ENCODE results near the gene ATAD1. TPM values are rescaled to one million over a fixed set of nuclear protein-coding genes. Genes with fewer than 3 reads are reported as not detected.
"Not testable (repeated sequence)": the region's sequence is repeated elsewhere in the genome, so short reads cannot be mapped to it uniquely, and the experiment has no call there.

Gene ATAD1
- polyA plus RNA-seq, 4 donors = 42.5 to 74.4 (median 62.0) TPM

DNA sequence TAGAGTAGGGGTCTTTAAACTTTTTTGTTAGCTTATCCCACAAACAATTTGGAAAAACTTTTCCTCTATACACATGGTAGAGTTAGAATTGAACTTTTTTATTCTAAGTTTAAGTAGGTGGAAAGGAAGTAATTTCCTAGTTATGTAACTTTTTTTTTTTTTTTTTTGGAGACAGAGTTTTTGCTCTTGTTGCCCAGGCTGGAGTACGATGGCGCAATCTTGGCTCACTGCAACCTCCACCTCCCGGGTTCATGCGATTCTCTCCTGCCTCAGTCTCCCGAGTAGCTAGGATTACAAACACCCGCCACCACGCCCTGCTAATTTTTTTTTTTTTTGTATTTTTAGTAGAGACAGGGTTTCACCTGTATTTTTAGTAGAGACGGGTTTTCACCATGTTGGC lies 28.7 kb upstream of the ATAD1 start:
- DNase-seq (ENCODE audit: low read depth in 4 of 4, low spot score in 3 of 4) = not testable (repeated sequence)

- no peak for DNase-seq (ENCODE audit: low read depth in 4 of 4, low spot score in 3 of 4)
These were observed 28.0 kb upstream of the ATAD1 start for GRCh38 chr10:87846023-87846422.

DNA sequence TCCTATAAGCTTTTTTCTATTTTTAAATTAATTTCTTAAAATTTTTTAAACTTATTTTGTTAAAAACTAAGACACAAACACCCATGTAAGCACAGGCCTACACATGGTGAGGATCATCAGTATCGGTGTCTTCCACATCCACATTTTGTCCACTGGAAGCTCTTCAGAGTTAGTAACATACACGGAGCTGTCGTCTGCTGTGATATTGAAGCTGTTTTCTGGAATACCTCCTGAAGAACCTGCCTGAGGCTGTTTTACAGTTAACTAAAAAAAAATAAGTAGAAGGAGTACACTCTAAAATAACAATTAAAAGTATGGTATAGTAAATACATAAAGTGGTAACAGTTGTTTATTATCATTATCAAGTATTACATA lies 27.6 kb upstream of the ATAD1 start:
- DNase-seq (ENCODE audit: low read depth in 4 of 4, low spot score in 3 of 4) = no peak

DNA sequence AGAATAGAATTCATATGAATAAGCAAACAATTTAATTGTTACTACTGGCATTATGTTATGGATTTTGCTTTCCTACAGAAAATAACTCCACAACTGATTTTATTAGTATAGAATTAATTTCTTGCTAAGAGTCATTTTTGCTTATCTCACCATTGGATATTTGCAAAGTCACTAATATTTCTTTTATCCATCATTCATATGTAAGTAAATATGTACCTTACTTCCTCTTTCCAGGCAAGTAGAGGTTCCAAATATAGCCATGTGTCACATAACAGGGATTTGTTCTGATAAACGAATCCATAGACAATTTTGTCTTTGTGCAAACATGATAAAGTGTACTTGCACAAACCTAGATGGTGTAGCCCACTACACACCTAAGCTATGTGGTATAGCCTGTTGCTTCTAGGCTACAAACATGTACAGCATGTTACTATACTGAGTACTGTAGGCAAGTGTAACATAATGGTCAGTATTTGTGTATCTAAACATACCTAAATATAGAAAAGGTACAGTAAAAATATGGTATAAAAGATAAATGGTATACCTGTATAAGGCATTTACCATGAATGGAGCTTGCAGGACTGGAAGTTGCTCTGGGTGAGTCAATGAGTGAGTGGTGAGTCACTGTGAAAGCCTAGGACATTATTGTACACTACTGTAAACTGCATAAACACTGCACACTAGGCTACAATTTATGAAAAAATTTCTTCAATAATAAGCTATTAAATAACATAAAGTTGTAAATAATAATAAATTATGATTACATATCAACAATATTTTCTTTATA lies 27.0 kb upstream of the ATAD1 start:
- DNase-seq (ENCODE audit: low read depth in 4 of 4, low spot score in 3 of 4) = no peak

DNA sequence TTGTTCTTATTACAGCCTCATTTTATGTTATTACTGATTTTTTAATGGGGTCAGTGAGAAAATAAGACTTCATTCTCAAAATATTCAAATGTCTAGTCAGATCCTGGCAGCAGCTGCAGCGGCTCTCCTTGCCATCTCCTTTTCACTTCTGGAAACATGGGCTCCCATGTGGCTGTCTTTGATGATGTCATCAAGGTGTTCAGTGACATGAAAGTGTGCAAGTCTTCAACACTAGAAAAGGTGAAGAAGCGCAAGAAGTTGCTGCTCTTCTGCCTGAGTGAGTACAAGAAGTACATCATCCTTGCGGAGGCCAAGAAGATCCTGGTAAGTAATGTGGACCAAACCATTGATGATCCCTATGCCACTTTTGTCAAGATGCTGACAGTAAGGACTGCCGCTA lies 25.7 kb upstream of the ATAD1 start:
- no peak for DNase-seq (ENCODE audit: low read depth in 4 of 4, low spot score in 3 of 4)

GRCh38 chr10:87842776-87843497 lies 24.9 kb upstream of the ATAD1 start:
- no peak for DNase-seq (ENCODE audit: low read depth in 4 of 4, low spot score in 3 of 4)

DNA sequence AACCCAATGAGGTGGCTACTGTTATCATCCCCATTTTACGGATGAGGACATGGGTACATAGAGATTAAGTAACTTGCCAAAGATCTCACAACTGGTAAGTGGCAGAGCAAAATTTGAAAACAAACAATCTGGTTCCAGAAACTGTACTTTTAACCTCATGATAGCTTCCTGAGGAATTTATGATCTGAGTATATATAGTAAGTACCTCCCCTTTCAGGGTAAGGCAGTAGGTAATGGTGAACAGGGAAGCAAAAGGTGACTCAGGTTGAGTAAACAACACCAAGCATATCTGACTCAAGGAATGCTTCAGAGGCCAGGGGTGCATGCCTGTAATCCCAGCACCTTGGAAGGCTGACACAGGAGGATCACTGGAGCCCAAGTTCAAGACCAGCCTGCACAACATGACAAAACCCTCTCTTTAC lies 24.2 kb upstream of the ATAD1 start:
- no peak for DNase-seq (ENCODE audit: low read depth in 4 of 4, low spot score in 3 of 4)

- DNase-seq (ENCODE audit: low read depth in 4 of 4, low spot score in 3 of 4) = no peak
These were observed 23.2 kb upstream of the ATAD1 start for GRCh38 chr10:87841186-87841585.

DNA sequence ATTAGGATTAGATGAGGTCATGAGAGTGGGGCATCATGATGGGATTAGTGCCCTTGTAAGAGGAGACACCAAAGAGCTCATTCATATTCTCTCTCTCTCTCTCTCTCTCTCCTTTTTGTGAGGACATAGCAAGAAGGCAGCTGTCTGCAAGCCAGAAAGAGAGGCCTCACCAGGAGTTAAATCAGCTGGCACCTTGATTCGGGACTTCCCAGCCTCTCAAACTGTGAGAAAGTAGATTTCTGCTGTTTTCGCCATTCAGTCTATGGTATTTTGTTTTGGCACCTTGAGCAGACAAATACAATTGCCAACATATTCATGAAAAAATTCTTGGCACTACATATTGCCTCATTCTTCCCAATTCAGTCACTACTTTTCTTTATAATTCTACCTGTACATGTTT lies 20.6 kb upstream of the ATAD1 start:
- no peak for DNase-seq (ENCODE audit: low read depth in 4 of 4, low spot score in 3 of 4)

- no peak for DNase-seq (ENCODE audit: low read depth in 4 of 4, low spot score in 3 of 4)
These were observed 19.4 kb upstream of the ATAD1 start for GRCh38 chr10:87837445-87837844.

DNA sequence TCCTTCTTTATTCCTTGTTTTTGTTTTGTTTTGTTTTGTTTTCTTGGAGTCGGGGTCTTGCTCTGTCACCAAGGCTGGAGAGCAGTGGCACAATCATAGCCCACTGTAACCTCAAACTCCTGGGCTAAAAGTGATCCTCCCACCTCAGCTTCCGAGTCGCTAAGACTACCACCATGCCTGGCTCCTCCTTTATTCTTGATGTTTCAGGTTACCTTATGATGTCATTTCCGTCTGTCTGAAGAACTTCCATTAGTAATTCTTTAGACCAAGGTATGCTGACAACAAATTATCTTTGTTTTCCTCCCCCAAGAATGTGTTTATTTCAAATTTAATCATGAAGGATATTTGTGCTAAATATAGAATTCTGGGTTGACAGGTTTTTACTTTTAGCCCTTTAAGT lies 18.1 kb upstream of the ATAD1 start:
- DNase-seq (ENCODE audit: low read depth in 4 of 4, low spot score in 3 of 4) = no peak

GRCh38 chr10:87829986-87830729 lies 12.1 kb upstream of the ATAD1 start:
- no peak for DNase-seq (ENCODE audit: low read depth in 4 of 4, low spot score in 3 of 4)

DNA sequence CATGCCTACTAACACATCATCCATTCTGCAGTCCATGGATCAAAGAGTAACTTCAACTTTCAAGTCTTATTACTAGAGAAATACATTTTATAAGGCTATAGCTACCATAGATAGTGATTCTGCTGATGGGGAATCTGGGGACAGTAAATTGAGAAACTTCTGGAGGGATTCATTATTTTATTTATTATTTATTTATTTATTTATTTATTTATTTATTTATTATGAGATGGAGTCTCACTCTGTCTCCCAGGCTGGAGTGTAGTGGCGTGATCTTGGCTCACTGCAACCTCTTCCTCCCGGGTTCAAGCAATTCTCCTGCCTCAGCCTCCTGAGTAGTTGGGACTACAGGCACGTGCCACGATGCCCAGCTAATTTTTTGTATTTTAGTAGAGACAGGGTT lies 11.0 kb upstream of the ATAD1 start:
- DNase-seq (ENCODE audit: low read depth in 4 of 4, low spot score in 3 of 4) = not testable (repeated sequence)

DNA sequence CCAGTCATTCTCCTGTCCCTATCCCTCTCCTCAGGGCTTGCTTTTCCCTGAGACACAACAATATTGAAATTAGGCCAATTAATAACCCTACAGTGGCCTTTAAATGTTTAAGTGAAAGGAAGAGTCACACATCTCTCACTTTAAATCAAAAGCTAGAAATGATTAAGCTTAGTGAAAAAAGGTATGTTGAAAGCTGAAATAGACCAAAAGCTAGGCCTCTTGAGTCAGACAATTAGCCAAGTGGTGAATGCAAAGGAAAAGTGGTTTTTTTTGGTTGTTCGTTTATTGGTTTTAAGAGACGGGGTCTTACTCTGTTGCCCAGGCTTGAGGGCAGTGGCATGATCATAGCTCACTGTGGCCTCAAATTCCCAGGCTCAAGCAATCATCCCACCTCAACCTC lies 9.7 kb upstream of the ATAD1 start:
- DNase-seq (ENCODE audit: low read depth in 4 of 4, low spot score in 3 of 4) = no peak

GRCh38 chr10:87826653-87827052 lies 8.6 kb upstream of the ATAD1 start:
- DNase-seq (ENCODE audit: low read depth in 4 of 4, low spot score in 3 of 4) = no peak

GRCh38 chr10:87819289-87819585 lies 1.2 kb upstream of the ATAD1 start:
- DNase-seq (ENCODE audit: low read depth in 4 of 4, low spot score in 3 of 4) = no peak

DNA sequence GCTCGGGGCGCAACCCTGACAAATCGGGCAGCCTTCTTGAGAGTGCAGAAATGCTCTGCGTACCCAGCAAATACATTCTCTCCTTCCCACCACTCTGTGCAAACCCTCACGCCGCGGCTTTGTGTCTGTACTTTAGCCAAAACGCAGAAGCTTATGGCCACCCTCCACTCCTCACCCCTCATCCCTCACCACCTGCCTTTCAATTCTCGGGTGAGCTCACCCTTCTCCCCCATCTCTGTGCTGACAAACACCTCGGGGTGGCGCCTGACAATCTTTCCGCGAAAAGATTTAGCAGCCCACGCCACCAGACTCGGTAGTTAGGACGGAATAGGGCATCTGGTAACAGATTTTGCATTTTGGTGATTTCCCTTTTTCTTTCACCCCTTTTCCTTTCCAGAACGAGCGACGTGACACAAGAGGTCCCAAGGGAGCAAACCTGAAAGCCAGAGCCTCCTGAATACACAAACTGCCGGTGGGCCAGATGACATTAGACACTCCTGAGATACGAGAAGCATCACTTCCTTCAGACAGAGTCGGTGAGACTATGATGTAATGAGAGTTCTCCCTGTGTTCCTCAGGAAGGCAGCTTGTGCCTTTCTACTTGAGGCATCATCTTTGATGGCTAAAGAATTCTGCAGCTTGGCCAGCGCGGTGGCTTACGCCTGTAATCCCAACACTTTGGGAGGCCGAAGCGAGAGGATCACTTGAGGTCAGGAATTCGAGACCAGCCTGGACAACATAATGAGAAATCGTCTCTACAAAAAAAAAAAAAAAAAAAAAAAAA lies 671 bp upstream of the ATAD1 start:
- peak in 3 of 4 donors; percentile 12 to 25 (median 22) for DNase-seq (ENCODE audit: low read depth in 4 of 4, low spot score in 3 of 4)

- DNase-seq (ENCODE audit: low read depth in 4 of 4, low spot score in 3 of 4) = no peak
These were observed 973 bp downstream of the ATAD1 start for GRCh38 chr10:87816898-87817608.

- no peak for DNase-seq (ENCODE audit: low read depth in 4 of 4, low spot score in 3 of 4)
These were observed 1.7 kb downstream of the ATAD1 start for GRCh38 chr10:87816163-87816897.
